H1 (cell line): ENCODE data around the gene RASGRP1. TPM values are rescaled to one million over a fixed set of nuclear protein-coding genes. Genes with fewer than 3 reads are reported as not detected.

Experiments used
- KDM4A ChIP-seq: IDR thresholded peaks from one replicate; pipeline ENCODE4 v1.7.1; 2012; ENCODE audit warnings: low read depth, mild to moderate bottlenecking, moderate library complexity, low read length, inconsistent platforms; ENCODE audit not compliant: severe bottlenecking
- RAD21 ChIP-seq, 2 experiments: IDR thresholded peaks in 1 of 2; conservative IDR thresholded peaks in 1 of 2; 2 replicates each; pipeline ENCODE4 v1.6.1; 2011; ENCODE audit warnings: low read depth in 2 of 2, low read length in 2 of 2, improper control_type of control experiment in 1 of 2, inconsistent platforms in 1 of 2, mild to moderate bottlenecking in 1 of 2, moderate library complexity in 1 of 2
- RBBP5 ChIP-seq: IDR thresholded peaks from 2 replicates; pipeline ENCODE4 v1.7.1; 2012; ENCODE audit warnings: low read depth, mild to moderate bottlenecking, inconsistent platforms, low read length, moderate library complexity, borderline replicate concordance
- SP4 ChIP-seq: IDR thresholded peaks from 2 replicates; pipeline ENCODE4 v1.6.1; 2012; ENCODE audit warnings: low read length, inconsistent platforms
- SUZ12 ChIP-seq: fragments of 200-600 bp; sonication (generic); IDR thresholded peaks from 2 replicates; pipeline ENCODE4 v1.6.1; 2012; ENCODE audit warnings: mild to moderate bottlenecking, inconsistent platforms, low read length, moderate library complexity, mixed read lengths
- polyA plus RNA-seq, 7 experiments: library from polyadenylated mRNA; depleted of rRNA in 3 of 7; stranded (reverse) in 5 of 7; unstranded in 2 of 7; fragments of >200 nt in 5 of 7; fragments of 200-250 nt in 2 of 7; gene quantifications; 1 replicate in 5 of 7; 2 replicates in 1 of 7; 4 replicates in 1 of 7; pipeline versions ENCODE4 v1.2.1 to v1.2.3, GENCODE V29; 2011 to 2013; ENCODE audit warnings: missing spikeins in 2 of 7, mixed read lengths in 2 of 7
- total RNA-seq: library from RNA; stranded (reverse); fragmentation: NEBNext Ultra II Directional; extraction: Animal tissue kit (Norgen Biotek cat#: 25700); gene quantifications from 2 replicates; pipeline ENCODE4 v1.2.1, GENCODE V29; 2021
- TF ChIP-seq, protein P1 (sequence below): fragments of 300-600 bp; sonication (generic); IDR thresholded peaks from 2 replicates; pipeline ENCODE4 v1.7.1; 2012; ENCODE audit warnings: low read length, moderate library complexity, mild to moderate bottlenecking, inconsistent platforms; ENCODE audit not compliant: insufficient replicate concordance
- TF ChIP-seq, protein P2 (sequence below): IDR thresholded peaks from 2 replicates; pipeline ENCODE4 v1.6.1; 2011; ENCODE audit warnings: low read length, improper control_type of control experiment
- TF ChIP-seq, protein P3 (sequence below): IDR thresholded peaks from 2 replicates; pipeline ENCODE4 v1.6.1; 2012; ENCODE audit warnings: inconsistent platforms

The RASGRP1 gene
- total and polyA plus RNA-seq, 2 of the 8 experiments (the other 6 are each of a cell fraction or from before 2014, with no cell fraction given), result 1.1 to 2.1 TPM

DNA sequence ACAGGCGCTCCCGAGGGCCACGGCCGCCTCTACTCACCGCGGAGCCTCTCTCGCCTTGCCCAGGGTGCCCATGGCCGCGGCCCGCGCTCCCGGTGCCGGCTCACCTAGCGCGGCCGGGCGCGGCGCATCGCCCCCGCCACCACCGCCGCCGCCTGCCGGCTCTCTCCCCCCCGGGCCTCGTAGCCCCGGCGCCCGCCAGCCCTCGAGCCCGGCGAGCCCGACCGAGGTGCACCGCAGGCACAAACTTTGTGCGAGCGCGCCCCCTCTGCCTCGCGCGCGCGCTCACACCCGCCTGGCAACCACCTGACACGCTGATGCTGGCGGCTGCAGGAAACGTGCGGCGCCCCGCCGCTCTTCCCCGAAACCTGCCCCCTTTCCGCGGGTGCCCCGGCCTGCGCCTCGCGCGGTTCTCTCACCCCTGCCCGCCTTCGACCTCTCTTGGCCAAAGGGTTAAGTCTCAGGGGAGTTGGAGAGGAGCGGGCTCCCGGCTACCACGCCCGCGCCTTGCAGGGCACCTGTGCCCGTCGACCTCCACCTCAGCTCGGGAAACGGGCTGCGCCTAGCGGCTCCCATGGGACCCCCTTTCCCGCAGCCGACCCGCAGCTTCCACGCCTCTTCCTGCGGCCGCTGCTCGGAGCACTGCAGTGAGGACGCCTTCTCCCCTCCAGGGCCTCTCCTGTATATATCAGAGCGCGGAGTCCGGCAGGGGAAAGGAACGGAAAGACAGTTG is at the start of gene RASGRP1 (continued):
- TF ChIP-seq, protein P1, sequence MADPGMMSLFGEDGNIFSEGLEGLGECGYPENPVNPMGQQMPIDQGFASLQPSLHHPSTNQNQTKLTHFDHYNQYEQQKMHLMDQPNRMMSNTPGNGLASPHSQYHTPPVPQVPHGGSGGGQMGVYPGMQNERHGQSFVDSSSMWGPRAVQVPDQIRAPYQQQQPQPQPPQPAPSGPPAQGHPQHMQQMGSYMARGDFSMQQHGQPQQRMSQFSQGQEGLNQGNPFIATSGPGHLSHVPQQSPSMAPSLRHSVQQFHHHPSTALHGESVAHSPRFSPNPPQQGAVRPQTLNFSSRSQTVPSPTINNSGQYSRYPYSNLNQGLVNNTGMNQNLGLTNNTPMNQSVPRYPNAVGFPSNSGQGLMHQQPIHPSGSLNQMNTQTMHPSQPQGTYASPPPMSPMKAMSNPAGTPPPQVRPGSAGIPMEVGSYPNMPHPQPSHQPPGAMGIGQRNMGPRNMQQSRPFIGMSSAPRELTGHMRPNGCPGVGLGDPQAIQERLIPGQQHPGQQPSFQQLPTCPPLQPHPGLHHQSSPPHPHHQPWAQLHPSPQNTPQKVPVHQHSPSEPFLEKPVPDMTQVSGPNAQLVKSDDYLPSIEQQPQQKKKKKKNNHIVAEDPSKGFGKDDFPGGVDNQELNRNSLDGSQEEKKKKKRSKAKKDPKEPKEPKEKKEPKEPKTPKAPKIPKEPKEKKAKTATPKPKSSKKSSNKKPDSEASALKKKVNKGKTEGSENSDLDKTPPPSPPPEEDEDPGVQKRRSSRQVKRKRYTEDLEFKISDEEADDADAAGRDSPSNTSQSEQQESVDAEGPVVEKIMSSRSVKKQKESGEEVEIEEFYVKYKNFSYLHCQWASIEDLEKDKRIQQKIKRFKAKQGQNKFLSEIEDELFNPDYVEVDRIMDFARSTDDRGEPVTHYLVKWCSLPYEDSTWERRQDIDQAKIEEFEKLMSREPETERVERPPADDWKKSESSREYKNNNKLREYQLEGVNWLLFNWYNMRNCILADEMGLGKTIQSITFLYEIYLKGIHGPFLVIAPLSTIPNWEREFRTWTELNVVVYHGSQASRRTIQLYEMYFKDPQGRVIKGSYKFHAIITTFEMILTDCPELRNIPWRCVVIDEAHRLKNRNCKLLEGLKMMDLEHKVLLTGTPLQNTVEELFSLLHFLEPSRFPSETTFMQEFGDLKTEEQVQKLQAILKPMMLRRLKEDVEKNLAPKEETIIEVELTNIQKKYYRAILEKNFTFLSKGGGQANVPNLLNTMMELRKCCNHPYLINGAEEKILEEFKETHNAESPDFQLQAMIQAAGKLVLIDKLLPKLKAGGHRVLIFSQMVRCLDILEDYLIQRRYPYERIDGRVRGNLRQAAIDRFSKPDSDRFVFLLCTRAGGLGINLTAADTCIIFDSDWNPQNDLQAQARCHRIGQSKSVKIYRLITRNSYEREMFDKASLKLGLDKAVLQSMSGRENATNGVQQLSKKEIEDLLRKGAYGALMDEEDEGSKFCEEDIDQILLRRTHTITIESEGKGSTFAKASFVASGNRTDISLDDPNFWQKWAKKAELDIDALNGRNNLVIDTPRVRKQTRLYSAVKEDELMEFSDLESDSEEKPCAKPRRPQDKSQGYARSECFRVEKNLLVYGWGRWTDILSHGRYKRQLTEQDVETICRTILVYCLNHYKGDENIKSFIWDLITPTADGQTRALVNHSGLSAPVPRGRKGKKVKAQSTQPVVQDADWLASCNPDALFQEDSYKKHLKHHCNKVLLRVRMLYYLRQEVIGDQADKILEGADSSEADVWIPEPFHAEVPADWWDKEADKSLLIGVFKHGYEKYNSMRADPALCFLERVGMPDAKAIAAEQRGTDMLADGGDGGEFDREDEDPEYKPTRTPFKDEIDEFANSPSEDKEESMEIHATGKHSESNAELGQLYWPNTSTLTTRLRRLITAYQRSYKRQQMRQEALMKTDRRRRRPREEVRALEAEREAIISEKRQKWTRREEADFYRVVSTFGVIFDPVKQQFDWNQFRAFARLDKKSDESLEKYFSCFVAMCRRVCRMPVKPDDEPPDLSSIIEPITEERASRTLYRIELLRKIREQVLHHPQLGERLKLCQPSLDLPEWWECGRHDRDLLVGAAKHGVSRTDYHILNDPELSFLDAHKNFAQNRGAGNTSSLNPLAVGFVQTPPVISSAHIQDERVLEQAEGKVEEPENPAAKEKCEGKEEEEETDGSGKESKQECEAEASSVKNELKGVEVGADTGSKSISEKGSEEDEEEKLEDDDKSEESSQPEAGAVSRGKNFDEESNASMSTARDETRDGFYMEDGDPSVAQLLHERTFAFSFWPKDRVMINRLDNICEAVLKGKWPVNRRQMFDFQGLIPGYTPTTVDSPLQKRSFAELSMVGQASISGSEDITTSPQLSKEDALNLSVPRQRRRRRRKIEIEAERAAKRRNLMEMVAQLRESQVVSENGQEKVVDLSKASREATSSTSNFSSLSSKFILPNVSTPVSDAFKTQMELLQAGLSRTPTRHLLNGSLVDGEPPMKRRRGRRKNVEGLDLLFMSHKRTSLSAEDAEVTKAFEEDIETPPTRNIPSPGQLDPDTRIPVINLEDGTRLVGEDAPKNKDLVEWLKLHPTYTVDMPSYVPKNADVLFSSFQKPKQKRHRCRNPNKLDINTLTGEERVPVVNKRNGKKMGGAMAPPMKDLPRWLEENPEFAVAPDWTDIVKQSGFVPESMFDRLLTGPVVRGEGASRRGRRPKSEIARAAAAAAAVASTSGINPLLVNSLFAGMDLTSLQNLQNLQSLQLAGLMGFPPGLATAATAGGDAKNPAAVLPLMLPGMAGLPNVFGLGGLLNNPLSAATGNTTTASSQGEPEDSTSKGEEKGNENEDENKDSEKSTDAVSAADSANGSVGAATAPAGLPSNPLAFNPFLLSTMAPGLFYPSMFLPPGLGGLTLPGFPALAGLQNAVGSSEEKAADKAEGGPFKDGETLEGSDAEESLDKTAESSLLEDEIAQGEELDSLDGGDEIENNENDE, result no peak
- TF ChIP-seq RBBP5 (peak; percentile 82; the same call in 1 of the 2 replicates), SP4 (no peak), RAD21 (IDR thresholded peaks at IDR 0.05 in 1 of 2, conservative IDR thresholded peaks at IDR 0.05 in 1 of 2; ENCODE audit: low read depth in 2 of 2, low read length in 2 of 2) (peak; percentile 17 to 37; a peak in 3 of 4 replicates), KDM4A (peak; percentile 91), SUZ12 (peak; percentile 66)
- TF ChIP-seq, protein P2, sequence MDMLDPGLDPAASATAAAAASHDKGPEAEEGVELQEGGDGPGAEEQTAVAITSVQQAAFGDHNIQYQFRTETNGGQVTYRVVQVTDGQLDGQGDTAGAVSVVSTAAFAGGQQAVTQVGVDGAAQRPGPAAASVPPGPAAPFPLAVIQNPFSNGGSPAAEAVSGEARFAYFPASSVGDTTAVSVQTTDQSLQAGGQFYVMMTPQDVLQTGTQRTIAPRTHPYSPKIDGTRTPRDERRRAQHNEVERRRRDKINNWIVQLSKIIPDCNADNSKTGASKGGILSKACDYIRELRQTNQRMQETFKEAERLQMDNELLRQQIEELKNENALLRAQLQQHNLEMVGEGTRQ, result peak; percentile 19; the same call in 1 of the 2 replicates
- TF ChIP-seq, protein P3, sequence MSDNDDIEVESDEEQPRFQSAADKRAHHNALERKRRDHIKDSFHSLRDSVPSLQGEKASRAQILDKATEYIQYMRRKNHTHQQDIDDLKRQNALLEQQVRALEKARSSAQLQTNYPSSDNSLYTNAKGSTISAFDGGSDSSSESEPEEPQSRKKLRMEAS, result peak; percentile 93
